IMR-90 (cell line): ENCODE data around the gene DLG3. TPM values are rescaled to one million over a fixed set of nuclear protein-coding genes. Genes with fewer than 3 reads are reported as not detected.

Experiments used
- ATAC-seq: fragments of 200-7000 bp; cut with Tn5 transposase; 2 replicates; pipeline ENCODE4 v1.9.1; 2020; ENCODE audit warnings: low read depth, mild to moderate bottlenecking, moderate library complexity
- BruUV-seq: library from RNA; stranded (reverse); fragments of 400-500 nt; replicated peaks from 2 replicates; lab custom pipeline; 2021; lab: Mats Ljungman, UMichigan
- CTCF ChIA-PET: fragments of 300-600 bp; formaldehyde crosslinking; extraction: SDS; loops from one replicate; lab custom pipeline; 2021; ENCODE audit warnings: antibody characterized with exemption; lab: Yijun Ruan, JAX
- POLR2A ChIA-PET: fragments of 300-600 bp; sonication (Branson Sonifier 250); formaldehyde crosslinking; loops from one replicate; lab custom pipeline; 2022; ENCODE audit warnings: antibody characterized with exemption; ENCODE audit not compliant: unreplicated experiment; lab: Charles Lee
- DNase-seq: peaks from one replicate; pipeline ENCODE4 v3.0.0; 2013
- H2AFZ ChIP-seq: replicated peaks from 2 replicates; pipeline ENCODE3; 2013; ENCODE audit warnings: low read length, mild to moderate bottlenecking; ENCODE audit not compliant: poor library complexity
- H2AK5ac ChIP-seq: 2 replicates; pipeline ENCODE4 v1.6.1; 2013; ENCODE audit warnings: low read depth, low read length, inconsistent platforms
- H2AK9ac ChIP-seq: replicated peaks from 2 replicates; pipeline ENCODE3; 2013; ENCODE audit warnings: mild to moderate bottlenecking, low read depth, low read length, moderate library complexity; ENCODE audit not compliant: poor library complexity
- H2BK120ac ChIP-seq: 2 replicates; pipeline ENCODE4 v1.6.1; 2013; ENCODE audit warnings: low read depth, low read length, inconsistent platforms
- H2BK15ac ChIP-seq: 3 replicates; pipeline ENCODE4 v1.6.1; 2013; ENCODE audit warnings: low read depth, low read length, inconsistent platforms
- H2BK20ac ChIP-seq: 2 replicates; pipeline ENCODE4 v1.6.1; 2013; ENCODE audit warnings: low read depth, mild to moderate bottlenecking, inconsistent platforms, low read length, moderate library complexity
- H2BK5ac ChIP-seq: 2 replicates; pipeline ENCODE4 v1.6.1; 2013; ENCODE audit warnings: mild to moderate bottlenecking, low read depth, low read length, inconsistent platforms; ENCODE audit not compliant: poor library complexity, severe bottlenecking
- H3K14ac ChIP-seq: replicated peaks from 2 replicates; pipeline ENCODE4 v1.6.1; 2013; ENCODE audit warnings: low read depth, low read length, inconsistent platforms
- H3K18ac ChIP-seq: 2 replicates; pipeline ENCODE4 v1.6.1; 2013; ENCODE audit warnings: low read depth, low read length, control low read depth
- H3K23ac ChIP-seq: 2 replicates; pipeline ENCODE4 v1.6.1; 2013; ENCODE audit warnings: low read depth, low read length, inconsistent platforms
- H3K27ac ChIP-seq: 2 replicates; pipeline ENCODE4 v1.5.1; 2013; ENCODE audit warnings: mild to moderate bottlenecking, control low read depth, low read length; ENCODE audit not compliant: insufficient read depth
- H3K27me3 ChIP-seq: 2 replicates; pipeline ENCODE4 v1.6.1; 2013; ENCODE audit warnings: low read length; ENCODE audit not compliant: control insufficient read depth, insufficient read depth
- H3K36me3 ChIP-seq: 2 replicates; pipeline ENCODE4 v1.6.1; 2013; ENCODE audit warnings: low read length, mixed read lengths; ENCODE audit not compliant: control insufficient read depth, insufficient read depth
- H3K4ac ChIP-seq: 2 replicates; pipeline ENCODE4 v1.6.1; 2013; ENCODE audit warnings: low read depth, low read length, inconsistent platforms
- H3K4me1 ChIP-seq: 2 replicates; pipeline ENCODE4 v1.6.1; 2013; ENCODE audit warnings: low read length, mixed read lengths; ENCODE audit not compliant: control insufficient read depth, insufficient read depth
- H3K4me2 ChIP-seq: 2 replicates; pipeline ENCODE4 v1.6.1; 2013; ENCODE audit warnings: low read depth, mild to moderate bottlenecking, control low read depth, low read length, moderate library complexity
- H3K4me3 ChIP-seq: 2 replicates; pipeline ENCODE4 v1.5.1; 2013; ENCODE audit warnings: low read depth, mild to moderate bottlenecking, control low read depth, low read length, moderate library complexity; ENCODE audit not compliant: insufficient read depth
- H3K56ac ChIP-seq: 2 replicates; pipeline ENCODE4 v1.6.1; 2013; ENCODE audit warnings: low read length, inconsistent platforms; ENCODE audit not compliant: insufficient read depth; ENCODE audit errors: extremely low read depth
- H3K79me1 ChIP-seq, 2 experiments: 2 replicates each; pipeline ENCODE4 v1.6.1; 2013; ENCODE audit warnings: low read length in 2 of 2, inconsistent platforms in 1 of 2, low read depth in 1 of 2
- H3K9ac ChIP-seq: 2 replicates; pipeline ENCODE4 v1.6.1; 2013; ENCODE audit warnings: low read depth, low read length, control low read depth
- H3K9me1 ChIP-seq: 2 replicates; pipeline ENCODE4 v1.6.1; 2013; ENCODE audit warnings: low read length, inconsistent platforms; ENCODE audit not compliant: insufficient read depth
- H3K9me3 ChIP-seq: 2 replicates; pipeline ENCODE4 v1.6.1; 2013; ENCODE audit warnings: low read length; ENCODE audit not compliant: control insufficient read depth, insufficient read depth
- H4K20me1 ChIP-seq: 2 replicates; pipeline ENCODE4 v1.6.1; 2013; ENCODE audit warnings: low read length, inconsistent platforms; ENCODE audit not compliant: insufficient read depth
- H4K5ac ChIP-seq: 2 replicates; pipeline ENCODE4 v1.6.1; 2013; ENCODE audit warnings: mild to moderate bottlenecking, low read depth, low read length, control low read depth
- H4K8ac ChIP-seq, 2 experiments: 2 replicates each; pipeline ENCODE4 v1.6.1; 2013; ENCODE audit warnings: low read depth in 2 of 2, low read length in 2 of 2, control low read depth in 1 of 2, inconsistent platforms in 1 of 2
- H4K91ac ChIP-seq: 2 replicates; pipeline ENCODE4 v1.6.1; 2013; ENCODE audit warnings: low read depth, low read length, inconsistent platforms; ENCODE audit not compliant: insufficient read depth
- BHLHE40 ChIP-seq: fragments of 150-350 bp; IDR thresholded peaks from 2 replicates; pipeline ENCODE4 v1.6.1; 2016; ENCODE audit warnings: mild to moderate bottlenecking, low read depth, low read length
- CTCF ChIP-seq: conservative IDR thresholded peaks from 2 replicates; pipeline ENCODE4 v1.5.1; 2012; ENCODE audit warnings: mild to moderate bottlenecking, low read depth, low read length, improper control_type of control experiment
- FOS ChIP-seq: fragments of 150-350 bp; IDR thresholded peaks from 2 replicates; pipeline ENCODE4 v1.6.1; 2016; ENCODE audit warnings: low read depth, low read length
- MAFK ChIP-seq: IDR thresholded peaks from 2 replicates; pipeline ENCODE4 v1.6.1; 2012; ENCODE audit warnings: low read depth, low read length, improper control_type of control experiment
- RCOR1 ChIP-seq: IDR thresholded peaks from 2 replicates; pipeline ENCODE4 v1.6.1; 2012; ENCODE audit warnings: mild to moderate bottlenecking, low read length, improper control_type of control experiment; ENCODE audit not compliant: insufficient replicate concordance
- SMC3 ChIP-seq: fragments of 150-350 bp; IDR thresholded peaks from 2 replicates; pipeline ENCODE4 v1.6.1; 2016; ENCODE audit warnings: low read depth, mild to moderate bottlenecking, antibody characterized with exemption, low read length, moderate library complexity
- WGBS, 2 experiments: methylation state at CpG; one replicate each; pipeline versions ENCODE4 v1.1.5 to v1.1.7; 2013; ENCODE audit warnings: missing lambda C conversion rate in 2 of 2; ENCODE audit not compliant: insufficient read length in 1 of 2; ENCODE audit errors: extremely low coverage in 2 of 2; 5-methylcytosine and 5-hydroxymethylcytosine counted together
- dilution Hi-C: fragments of 300-500 bp; cut with HindIII; formaldehyde crosslinking; loops from one replicate; pipeline ENCODE4 v1.14.3; 2018; ENCODE audit warnings: low sequenced_read_pairs; ENCODE audit not compliant: unreplicated experiment
- in situ Hi-C: fragments of 300-500 bp; cut with MboI; formaldehyde crosslinking; loops from 3 replicates; pipeline ENCODE4 v1.14.3; 2019; ENCODE audit warnings: low sequenced_read_pairs, inconsistent platforms, mixed read lengths
- intact Hi-C: fragments of 100-400 bp; cut with micrococcal nuclease; formaldehyde crosslinking; loops from 2 replicates; pipeline ENCODE4 v1.10.0; 2022
- polyA plus RNA-seq, 3 experiments: library from polyadenylated mRNA; depleted of rRNA; stranded (reverse); fragments of >200 nt; gene quantifications; 2 replicates each; pipeline ENCODE4 v1.2.3, GENCODE V29; 2012; ENCODE audit warnings: low replicate concordance in 1 of 3
- total RNA-seq: library from RNA; depleted of rRNA; stranded (reverse); fragments of >200 nt; gene quantifications from 2 replicates; pipeline ENCODE4 v1.2.3, GENCODE V29; 2012

Gene DLG3
- total and polyA plus RNA-seq, 2 of the 4 experiments (the other 2 are of a cell fraction) = 11.0 to 27.1 TPM

- no peak overlapping the region for H3K4me2 ChIP-seq
- H2BK20ac ChIP-seq = no peak overlapping the region
- H3K9ac ChIP-seq = no peak overlapping the region
- H3K14ac ChIP-seq = no peak overlapping the region
- H2AK9ac ChIP-seq = no peak overlapping the region
- no peak overlapping the region for H4K5ac ChIP-seq
- H3K9me3 ChIP-seq = no peaks in the 10 kb centered on the region
- no peak overlapping the region for H3K23ac ChIP-seq
- ChIA-PET POLR2A (no interaction called here), CTCF (no interaction called here)
- H4K20me1 ChIP-seq = no peaks in the 10 kb centered on the region
- no peak overlapping the region for H2BK15ac ChIP-seq
- H4K8ac ChIP-seq = no peak overlapping the region
- H2AK5ac ChIP-seq = no peak overlapping the region
- no peaks in the 10 kb centered on the region for H3K79me1 ChIP-seq
- no peaks in the 10 kb centered on the region for H3K4me1 ChIP-seq
- H2BK120ac ChIP-seq = no peak overlapping the region
- no peak overlapping the region for H3K18ac ChIP-seq
- WGBS, 2 experiments = no CpG with 5 or more reads among the region's 4 CpGs
- peaks cover 2% of the 10 kb centered on the region; the same call in 1 of the 2 replicates for H3K27me3 ChIP-seq
- peaks cover 13% of the 10 kb centered on the region for H3K36me3 ChIP-seq
- ATAC-seq (no peak), DNase-seq (no peak)
- H2AFZ ChIP-seq = no peak overlapping the region
- no peak overlapping the region for H3K4me3 ChIP-seq
- H4K91ac ChIP-seq = no peak overlapping the region
- H2BK5ac ChIP-seq = no peak overlapping the region
- H3K27ac ChIP-seq = no peak overlapping the region
- BruUV-seq = no TSS peak
- intact Hi-C loops = no loop called here
- no peaks in the 10 kb centered on the region; the same call in 1 of the 2 replicates for H3K9me1 ChIP-seq
- TF ChIP-seq FOS = no peak
- TF ChIP-seq MAFK = no peak
- TF ChIP-seq BHLHE40 = no peak
- no peak for TF ChIP-seq RCOR1
- TF ChIP-seq SMC3 = no peak
- TF ChIP-seq CTCF = no peak
- dilution Hi-C loops = no loop called here
- H3K4ac ChIP-seq = no peak overlapping the region
- in situ Hi-C loops = no loop called here
- no peak overlapping the region for H3K56ac ChIP-seq
Observed at GRCh38 chrX:70500826-70501225, 56.2 kb downstream of the DLG3 start.
